Aorta (tissue), 5 donors: ENCODE data around the gene KIAA1958. TPM values are rescaled to one million over a fixed set of nuclear protein-coding genes. Genes with fewer than 3 reads are reported as not detected.

ENCODE experiments used
- ATAC-seq: fragments of 200-7000 bp; cut with Tn5 transposase; one replicate; pipeline ENCODE4 v1.9.1; 2022; ENCODE audit warnings: moderate library complexity; ENCODE audit not compliant: low FRiP score
- DNase-seq, 2 donors: peaks; one replicate each; pipeline ENCODE4 v3.0.0-alpha.2; 2020
- H3K27ac ChIP-seq, 2 donors: one replicate each; pipeline ENCODE4 v1.5.1; 2013; ENCODE audit warnings: low read length in 2 of 2, mild to moderate bottlenecking in 2 of 2, moderate library complexity in 2 of 2, control low read depth in 1 of 2, inconsistent platforms in 1 of 2, low read depth in 1 of 2
- H3K27me3 ChIP-seq, 2 donors: one replicate each; pipeline ENCODE4 v1.6.1; 2013; ENCODE audit warnings: control low read depth in 1 of 2, low read length in 1 of 2, mild to moderate bottlenecking in 1 of 2, moderate library complexity in 1 of 2; ENCODE audit not compliant: insufficient read depth in 2 of 2, control insufficient read depth in 1 of 2
- H3K36me3 ChIP-seq, 2 donors: one replicate each; pipeline ENCODE4 v1.6.1; 2013; ENCODE audit warnings: control low read depth in 1 of 2, low read length in 1 of 2, mild to moderate bottlenecking in 1 of 2; ENCODE audit not compliant: insufficient read depth in 2 of 2, control insufficient read depth in 1 of 2
- H3K4me1 ChIP-seq, 2 donors: one replicate each; pipeline ENCODE4 v1.6.1; 2013; ENCODE audit warnings: low read length in 2 of 2, control low read depth in 1 of 2, mild to moderate bottlenecking in 1 of 2, moderate library complexity in 1 of 2; ENCODE audit not compliant: insufficient read depth in 2 of 2, control insufficient read depth in 1 of 2
- H3K4me3 ChIP-seq, 2 donors: one replicate each; pipeline ENCODE4 v1.5.1; 2013; ENCODE audit warnings: low read length in 2 of 2, control low read depth in 1 of 2, mild to moderate bottlenecking in 1 of 2
- H3K9me3 ChIP-seq: one replicate; pipeline ENCODE4 v1.6.1; 2013; ENCODE audit warnings: mild to moderate bottlenecking, low read length; ENCODE audit not compliant: control insufficient read depth
- WGBS, 2 donors: extraction: QIAGEN DNeasy Blood & Tissue Kit; methylation state at CpG; one replicate each; pipeline ENCODE4 v1.1.7; 2013; 5-methylcytosine and 5-hydroxymethylcytosine counted together
- intact Hi-C, 2 donors: fragments of 100-400 bp; cut with DNase I; formaldehyde crosslinking; loops; one replicate each; pipeline versions ENCODE4 v1.14.2 to v1.15.0; 2022
- polyA plus RNA-seq, 2 donors: library from polyadenylated mRNA; stranded (reverse); fragments of 200-250 nt; gene quantifications; one replicate each; pipeline ENCODE4 v1.2.3, GENCODE V29; 2013
- total RNA-seq, 2 donors: library from RNA; stranded (reverse); fragmentation: NEBNext Ultra II Directional; extraction: Animal tissue kit (Norgen Biotek cat#: 25700); gene quantifications; one replicate each; pipeline ENCODE4 v1.2.1, GENCODE V29; 2021
- donor health status: healthy with polysubstance abuse.
- donor health status: Bipolar disorder and iron deficiency.
- donor health status: DM: no; HTN: no; CAD: no.
- donor health status: DM: no; HTN: no; CAD: no.
- donor health status: DM: yes; HTN: yes; CAD: no.

The KIAA1958 gene
- total and polyA plus RNA-seq, 4 donors: 1.0 to 7.9 (median 3.9) TPM

- intact Hi-C loops: no loop called here
- H3K36me3 ChIP-seq: no peaks in the 10 kb centered on the region
- no peak overlapping the region for H3K4me3 ChIP-seq
- WGBS, 2 donors: 91 to 95% methylated on average over 7 of the region's 7 CpGs
- no peaks in the 10 kb centered on the region for H3K9me3 ChIP-seq
- no peaks in the 10 kb centered on the region for H3K27me3 ChIP-seq
- H3K4me1 ChIP-seq: peaks cover 0 to 3% of the 10 kb centered on the region in 2 donors
- DNase-seq (no peak), ATAC-seq (no peak)
- no peak overlapping the region for H3K27ac ChIP-seq
Measured at GRCh38 chr9:112624711-112625707, 138.4 kb downstream of the KIAA1958 start.

GRCh38 chr9:112629671-112630485 lies 143.3 kb downstream of the KIAA1958 start:
- intact Hi-C loops: no loop called here
- WGBS, 2 donors: 89 to 91% methylated on average over 6 of the region's 6 CpGs
- no peak for ATAC-seq
- Histone ChIP-seq H3K36me3 (no peaks in the 10 kb centered on the region), H3K27me3 (no peaks in the 10 kb centered on the region), H3K27ac (no peak overlapping the region), H3K9me3 (no peaks in the 10 kb centered on the region), H3K4me3 (no peak overlapping the region), H3K4me1 (no peaks in the 10 kb centered on the region)
- DNase-seq: no peak

- ATAC-seq (no peak), DNase-seq (no peak)
- Histone ChIP-seq H3K27me3 (no peaks in the 10 kb centered on the region), H3K36me3 (no peaks in the 10 kb centered on the region), H3K4me3 (no peak overlapping the region), H3K9me3 (no peaks in the 10 kb centered on the region), H3K27ac (no peak overlapping the region), H3K4me1 (no peaks in the 10 kb centered on the region)
- intact Hi-C loops: no loop called here
- 70 to 76% methylated on average over 3 of the region's 3 CpGs for WGBS, 2 donors
Measured at GRCh38 chr9:112631313-112632070, 144.9 kb downstream of the KIAA1958 start.

- ATAC-seq (no peak), DNase-seq (no peak)
Measured at GRCh38 chr9:112640311-112640710, 153.7 kb downstream of the KIAA1958 start.

GRCh38 chr9:112642126-112642525 lies 155.5 kb downstream of the KIAA1958 start:
- no peak overlapping the region for H3K27ac ChIP-seq
- peaks cover 0 to 2% of the 10 kb centered on the region in 2 donors for H3K36me3 ChIP-seq
- DNase-seq (no peak), ATAC-seq (no peak)
- peaks cover 6% of the 10 kb centered on the region for H3K9me3 ChIP-seq
- intact Hi-C loops: no loop called here
- H3K27me3 ChIP-seq: no peaks in the 10 kb centered on the region
- 88 to 92% methylated on average over 3 of the region's 3 CpGs for WGBS, 2 donors
- no peak overlapping the region for H3K4me3 ChIP-seq
- peaks cover 0 to 2% of the 10 kb centered on the region in 2 donors for H3K4me1 ChIP-seq

More at GRCh38 chr9:112640311-112640710, 153.7 kb downstream of the KIAA1958 start:
- no peak overlapping the region for H3K27ac ChIP-seq
- H3K36me3 ChIP-seq: no peaks in the 10 kb centered on the region
- 98 to 99% methylated on average over 4 of the region's 4 CpGs for WGBS, 2 donors
- H3K9me3 ChIP-seq: peaks cover 6% of the 10 kb centered on the region
- H3K4me1 ChIP-seq: no peaks in the 10 kb centered on the region
- H3K27me3 ChIP-seq: no peaks in the 10 kb centered on the region
- intact Hi-C loops: no loop called here
- H3K4me3 ChIP-seq: no peak overlapping the region

GRCh38 chr9:112647596-112647995 lies 161.0 kb downstream of the KIAA1958 start:
- H3K4me3 ChIP-seq: no peak overlapping the region
- peaks cover 0 to 2% of the 10 kb centered on the region in 2 donors for H3K36me3 ChIP-seq
- intact Hi-C loops: no loop called here
- H3K27me3 ChIP-seq: no peaks in the 10 kb centered on the region
- peaks cover 0 to 2% of the 10 kb centered on the region in 2 donors for H3K4me1 ChIP-seq
- ATAC-seq (no peak), DNase-seq (no peak)
- WGBS, 2 donors: 98 to 100% methylated on average over 3 of the region's 3 CpGs
- peaks cover 4% of the 10 kb centered on the region for H3K9me3 ChIP-seq
- H3K27ac ChIP-seq: no peak overlapping the region

- Histone ChIP-seq H3K4me3 (no peak overlapping the region), H3K27me3 (no peaks in the 10 kb centered on the region), H3K9me3 (peaks cover 4% of the 10 kb centered on the region), H3K36me3 (peaks cover 0 to 2% of the 10 kb centered on the region in 2 donors), H3K27ac (no peak overlapping the region), H3K4me1 (peaks cover 0 to 2% of the 10 kb centered on the region in 2 donors)
- intact Hi-C loops: no loop called here
- WGBS, 2 donors: 97% methylated on average over 1 of the region's 1 CpG
- no peak for ATAC-seq
- DNase-seq: no peak
Measured at GRCh38 chr9:112648624-112649023, 162.0 kb downstream of the KIAA1958 start.

- no peaks in the 10 kb centered on the region for H3K27me3 ChIP-seq
- H3K9me3 ChIP-seq: no peaks in the 10 kb centered on the region
- H3K27ac ChIP-seq: no peak overlapping the region
- H3K4me3 ChIP-seq: no peak overlapping the region
- no peak for DNase-seq
- intact Hi-C loops: no loop called here
- no peaks in the 10 kb centered on the region for H3K4me1 ChIP-seq
- peaks cover 0 to 1% of the 10 kb centered on the region in 2 donors for H3K36me3 ChIP-seq
- no peak for ATAC-seq
- whole genome bisulfite sequencing, 2 donors: 90 to 91% methylated on average over 5 of the region's 5 CpGs
Measured at GRCh38 chr9:112654282-112654681, 167.7 kb downstream of the KIAA1958 start.
